WTC11 (cell line): Measurements from ENCODE around the gene RPTOR. TPM values are rescaled to one million over a fixed set of nuclear protein-coding genes. Genes with fewer than 3 reads are reported as not detected.

Source experiments
- ATAC-seq: fragments of 200-7000 bp; cut with Tn5 transposase; 2 replicates; pipeline ENCODE4 v1.10.0; 2021; ENCODE audit warnings: mild to moderate bottlenecking, moderate library complexity
- CTCF ChIA-PET: fragments of 300-600 bp; sonication (Branson Sonifier 250); formaldehyde crosslinking; loops from one replicate; lab custom pipeline; 2021; ENCODE audit warnings: antibody characterized with exemption; lab: Charles Lee
- POLR2A ChIA-PET: fragments of 350-600 bp; sonication (Branson Sonifier 250); formaldehyde crosslinking; loops from one replicate; lab custom pipeline; 2021; ENCODE audit warnings: antibody characterized with exemption; lab: Charles Lee
- DNase-seq: peaks from one replicate; pipeline ENCODE4 v3.0.0; 2021; ENCODE audit warnings: low spot score
- H3K27ac Mint-ChIP-seq: 2 replicates; pipeline ENCODE4 v1.8.0; 2021; ENCODE audit warnings: mixed read lengths
- H3K27me3 Mint-ChIP-seq: 2 replicates; pipeline ENCODE4 v1.8.0; 2021; ENCODE audit warnings: low read depth, mild to moderate bottlenecking, moderate library complexity, mixed read lengths
- H3K36me3 Mint-ChIP-seq: 2 replicates; pipeline ENCODE4 v1.8.0; 2021; ENCODE audit warnings: mixed read lengths
- H3K4me1 Mint-ChIP-seq: 2 replicates; pipeline ENCODE4 v1.8.0; 2022; ENCODE audit warnings: mixed read lengths
- H3K4me3 Mint-ChIP-seq: 2 replicates; pipeline ENCODE4 v1.8.0; 2021; ENCODE audit warnings: mild to moderate bottlenecking, moderate library complexity, mixed read lengths
- H3K9me3 Mint-ChIP-seq: 2 replicates; pipeline ENCODE4 v1.8.0; 2021; ENCODE audit warnings: mixed read lengths
- ATF1 ChIP-seq: sonication (generic); formaldehyde crosslinking; IDR thresholded peaks from 2 replicates; pipeline ENCODE4 v1.8.1; 2023; ENCODE audit warnings: mild to moderate bottlenecking, moderate library complexity, missing genetic modification reagents
- CBFB ChIP-seq: sonication (generic); formaldehyde crosslinking; IDR thresholded peaks from 2 replicates; pipeline ENCODE4 v1.8.1; 2022; ENCODE audit warnings: mild to moderate bottlenecking, low read depth, missing genetic modification reagents
- CDX4 ChIP-seq: fragments of 250-450 bp; sonication (Bioruptor Pico); IDR thresholded peaks from 2 replicates; pipeline ENCODE4 v1.9.0; 2021; ENCODE audit warnings: moderate library complexity, mild to moderate bottlenecking, inconsistent platforms, borderline replicate concordance
- EMX1 ChIP-seq: fragments of 250-450 bp; sonication (Bioruptor Pico); IDR thresholded peaks from 2 replicates; pipeline ENCODE4 v1.8.0; 2021; ENCODE audit warnings: mild to moderate bottlenecking
- JAZF1 ChIP-seq: fragments of 250-450 bp; sonication (Bioruptor Pico); IDR thresholded peaks from 2 replicates; pipeline ENCODE4 v1.9.0; 2021; ENCODE audit warnings: moderate library complexity, mild to moderate bottlenecking, inconsistent platforms
- MYBL2 ChIP-seq: sonication (generic); formaldehyde crosslinking; IDR thresholded peaks from 2 replicates; pipeline ENCODE4 v1.8.1; 2023; ENCODE audit warnings: mild to moderate bottlenecking, moderate library complexity, missing genetic modification reagents
- NFE2L1 ChIP-seq: sonication (generic); formaldehyde crosslinking; IDR thresholded peaks from 2 replicates; pipeline ENCODE4 v1.8.1; 2023; ENCODE audit warnings: missing genetic modification reagents
- NFYB ChIP-seq: sonication (generic); formaldehyde crosslinking; conservative IDR thresholded peaks from 2 replicates; pipeline ENCODE4 v1.8.0; 2022; ENCODE audit warnings: low read depth, missing genetic modification reagents
- NR2C2 ChIP-seq: sonication (generic); formaldehyde crosslinking; IDR thresholded peaks from 2 replicates; pipeline ENCODE4 v1.8.0; 2022; ENCODE audit warnings: mild to moderate bottlenecking, missing genetic modification reagents
- OVOL2 ChIP-seq: fragments of 250-450 bp; sonication (Bioruptor Pico); IDR thresholded peaks from 2 replicates; pipeline ENCODE4 v1.9.0; 2021; ENCODE audit warnings: mild to moderate bottlenecking, borderline replicate concordance
- PREB ChIP-seq: sonication (generic); formaldehyde crosslinking; IDR thresholded peaks from 2 replicates; pipeline ENCODE4 v1.8.1; 2022; ENCODE audit warnings: mild to moderate bottlenecking, missing genetic modification reagents, moderate library complexity, borderline replicate concordance
- RORB ChIP-seq: fragments of 250-450 bp; sonication (Bioruptor Pico); IDR thresholded peaks from 2 replicates; pipeline ENCODE4 v1.9.0; 2021; ENCODE audit warnings: mild to moderate bottlenecking
- TEAD1 ChIP-seq: sonication (generic); formaldehyde crosslinking; IDR thresholded peaks from 2 replicates; pipeline ENCODE4 v1.8.0; 2022; ENCODE audit warnings: mild to moderate bottlenecking, missing genetic modification reagents
- TP53 ChIP-seq: sonication (generic); formaldehyde crosslinking; IDR thresholded peaks from 2 replicates; pipeline ENCODE4 v1.8.1; 2023; ENCODE audit warnings: mild to moderate bottlenecking, missing genetic modification reagents
- ZBTB21 ChIP-seq: sonication (generic); formaldehyde crosslinking; IDR thresholded peaks from 2 replicates; pipeline ENCODE4 v1.8.1; 2023; ENCODE audit warnings: mild to moderate bottlenecking, missing genetic modification reagents, borderline replicate concordance
- ZMAT4 ChIP-seq: fragments of 250-450 bp; sonication (Bioruptor Pico); IDR thresholded peaks from 2 replicates; pipeline ENCODE4 v1.9.0; 2021; ENCODE audit warnings: mild to moderate bottlenecking
- ZNF219 ChIP-seq: sonication (generic); formaldehyde crosslinking; IDR thresholded peaks from 2 replicates; pipeline ENCODE4 v1.8.0; 2023; ENCODE audit warnings: missing genetic modification reagents, mild to moderate bottlenecking, borderline replicate concordance
- ZNF281 ChIP-seq: sonication (generic); formaldehyde crosslinking; IDR thresholded peaks from 2 replicates; pipeline ENCODE4 v1.8.0; 2023; ENCODE audit warnings: mild to moderate bottlenecking, missing genetic modification reagents
- ZNF423 ChIP-seq: fragments of 250-450 bp; sonication (Bioruptor Pico); IDR thresholded peaks from 2 replicates; pipeline ENCODE4 v2.1.2; 2022; ENCODE audit warnings: mild to moderate bottlenecking, moderate library complexity
- ZNF425 ChIP-seq: fragments of 250-450 bp; sonication (Bioruptor Pico); conservative IDR thresholded peaks from 2 replicates; pipeline ENCODE4 v1.9.0; 2021; ENCODE audit warnings: mild to moderate bottlenecking
- total RNA-seq: library from RNA; stranded (reverse); gene quantifications from 3 replicates; pipeline ENCODE4 v1.2.3, GENCODE V29; 2021

Gene RPTOR
- total RNA-seq, 1 experiment from 2014 or later: 41.0 TPM

GRCh38 chr17:80807882-80808281, 263.2 kb downstream of the RPTOR start:
- CTCF ChIA-PET: no interaction called here
- ATAC-seq: no peak
- TF ChIP-seq EMX1 (CRISPR knock-in tag) (no peak), ZBTB21 (CRISPR knock-in tag) (no peak), TP53 (CRISPR knock-in tag) (no peak), ZNF219 (CRISPR knock-in tag) (no peak), JAZF1 (CRISPR knock-in tag) (no peak), NFE2L1 (no peak), NFYB (CRISPR knock-in tag) (no peak), PREB (no peak), ZMAT4 (no peak), ZNF281 (CRISPR knock-in tag) (no peak), NR2C2 (CRISPR knock-in tag) (no peak), OVOL2 (CRISPR knock-in tag) (no peak), CDX4 (CRISPR knock-in tag) (no peak), ZNF423 (CRISPR knock-in tag) (no peak)
- TF ChIP-seq, all 79 proteins: peak for 0
- Mint-ChIP-seq H3K27me3 (no peaks in the 10 kb centered on the region; the same call in 1 of the 2 replicates), H3K27ac (no peak overlapping the region), H3K9me3 (peaks cover 21% of the 10 kb centered on the region), H3K4me3 (no peak overlapping the region), H3K36me3 (peaks cover 26% of the 10 kb centered on the region), H3K4me1 (peaks cover 17% of the 10 kb centered on the region)
- POLR2A ChIA-PET: no interaction called here
- no peak for DNase-seq

GRCh38 chr17:80811181-80812105, 266.8 kb downstream of the RPTOR start:
- Mint-ChIP-seq H3K9me3 (peaks cover 13% of the 10 kb centered on the region), H3K4me1 (no peaks in the 10 kb centered on the region), H3K27me3 (no peaks in the 10 kb centered on the region), H3K36me3 (peaks cover 18% of the 10 kb centered on the region), H3K4me3 (no peak overlapping the region)
- POLR2A ChIA-PET: no interaction called here
- ATAC-seq (no peak), DNase-seq (no peak)
- TF ChIP-seq ZNF219 (CRISPR knock-in tag) (no peak), RORB (no peak), TEAD1 (CRISPR knock-in tag) (no peak), ATF1 (CRISPR knock-in tag) (no peak), EMX1 (CRISPR knock-in tag) (no peak), PREB (no peak), MYBL2 (no peak), ZNF425 (CRISPR knock-in tag) (no peak), CBFB (CRISPR knock-in tag) (no peak), TP53 (CRISPR knock-in tag) (no peak)
- TF ChIP-seq, all 79 proteins: peak for 0
- CTCF ChIA-PET: no interaction called here
- H3K27ac Mint-ChIP-seq: no peak overlapping the region
